Neural cell (in vitro differentiated cells): ENCODE results near the gene ANKFY1. TPM values are rescaled to one million over a fixed set of nuclear protein-coding genes. Genes with fewer than 3 reads are reported as not detected.

ENCODE experiments used
- H2AFZ ChIP-seq: fragments of 200-600, 300-800 bp; sonication (generic), shearing (Covaris generic); 2 replicates; pipeline ENCODE4 v1.6.0; 2014; ENCODE audit warnings: low read depth, mild to moderate bottlenecking, antibody characterized with exemption, low read length, moderate library complexity
- H3F3A ChIP-seq: fragments of 200-600 bp; shearing (Covaris generic); 2 replicates; pipeline ENCODE4 v1.6.1; 2016; ENCODE audit warnings: mild to moderate bottlenecking, moderate library complexity, mixed read lengths, antibody characterized with exemption, low read length; ENCODE audit not compliant: insufficient read depth, poor library complexity, severe bottlenecking
- H3K27ac ChIP-seq: fragments of 200-600, 300-800 bp; sonication (generic), shearing (Covaris generic); 2 replicates; pipeline ENCODE4 v1.5.1; 2014; ENCODE audit warnings: mild to moderate bottlenecking, low read length, moderate library complexity
- H3K27me3 ChIP-seq: fragments of 300-800, 200-600 bp; sonication (generic), shearing (Covaris generic); 2 replicates; pipeline ENCODE4 v1.6.0; 2014; ENCODE audit warnings: mild to moderate bottlenecking, low read depth, low read length, moderate library complexity; ENCODE audit not compliant: insufficient read depth
- H3K36me3 ChIP-seq: fragments of 300-800, 200-600 bp; sonication (generic), shearing (Covaris generic); 2 replicates; pipeline ENCODE4 v1.5.1; 2014; ENCODE audit warnings: mild to moderate bottlenecking, antibody characterized with exemption, low read length, moderate library complexity; ENCODE audit not compliant: insufficient read depth
- H3K4me2 ChIP-seq: fragments of 300-800, 200-600 bp; sonication (generic), shearing (Covaris generic); 2 replicates; pipeline ENCODE4 v1.6.0; 2014; ENCODE audit warnings: mild to moderate bottlenecking, low read length
- H3K4me3 ChIP-seq: fragments of 300-800, 200-600 bp; sonication (generic), shearing (Covaris generic); 2 replicates; pipeline ENCODE4 v1.5.1; 2014; ENCODE audit warnings: mild to moderate bottlenecking, low read length, moderate library complexity
- H3K79me2 ChIP-seq: fragments of 200-600 bp; shearing (Covaris generic); replicated peaks from 2 replicates; pipeline ENCODE4 v1.6.0; 2014; ENCODE audit warnings: mild to moderate bottlenecking, low read length, moderate library complexity; ENCODE audit not compliant: insufficient read depth
- H3K9ac ChIP-seq: fragments of 300-800, 200-600 bp; sonication (generic), shearing (Covaris generic); 2 replicates; pipeline ENCODE4 v1.6.1; 2016; ENCODE audit warnings: mild to moderate bottlenecking, low read length, mixed read lengths
- H3K9me2 ChIP-seq: fragments of 200-600 bp; shearing (Covaris generic); 2 replicates; pipeline ENCODE4 v1.6.1; 2016; ENCODE audit warnings: mild to moderate bottlenecking, low read length, mixed read lengths; ENCODE audit not compliant: insufficient read depth
- H3K9me3 ChIP-seq: fragments of 200-600, 300-800 bp; sonication (generic), shearing (Covaris generic); 2 replicates; pipeline ENCODE4 v1.6.1; 2016; ENCODE audit warnings: mild to moderate bottlenecking, mixed run types, low read length, moderate library complexity, mixed read lengths
- H4K20me1 ChIP-seq: fragments of 200-600 bp; shearing (Covaris generic); 2 replicates; pipeline ENCODE4 v1.6.1; 2016; ENCODE audit warnings: mild to moderate bottlenecking, mixed run types; ENCODE audit not compliant: insufficient read depth
- EP300 ChIP-seq: fragments of 450-650 bp; conservative IDR thresholded peaks from 2 replicates; pipeline ENCODE4 v1.6.1; 2014; ENCODE audit warnings: antibody characterized with exemption, mild to moderate bottlenecking, moderate library complexity; ENCODE audit not compliant: poor library complexity, severe bottlenecking
- EZH2 ChIP-seq: fragments of 200-600, 300-800 bp; shearing (Covaris generic), sonication (generic); IDR thresholded peaks from 2 replicates; pipeline ENCODE4 v1.6.1; 2014; ENCODE audit warnings: antibody characterized with exemption, low read length, borderline replicate concordance, mild to moderate bottlenecking; ENCODE audit not compliant: insufficient read depth, poor library complexity, severe bottlenecking
- MXI1 ChIP-seq: fragments of 450-650 bp; conservative IDR thresholded peaks from 2 replicates; pipeline ENCODE4 v1.6.1; 2014; ENCODE audit warnings: antibody characterized with exemption, mild to moderate bottlenecking; ENCODE audit not compliant: poor library complexity, severe bottlenecking
- POLR2AphosphoS5 ChIP-seq: IDR thresholded peaks from 2 replicates; pipeline ENCODE4 v1.6.1; 2012
- RAD21 ChIP-seq: fragments of 450-650 bp; conservative IDR thresholded peaks from 2 replicates; pipeline ENCODE4 v1.6.1; 2014; ENCODE audit warnings: antibody characterized with exemption, mild to moderate bottlenecking, moderate library complexity
- SMC3 ChIP-seq: fragments of 450-650 bp; conservative IDR thresholded peaks from 2 replicates; pipeline ENCODE4 v1.6.1; 2014; ENCODE audit warnings: antibody characterized with exemption, mild to moderate bottlenecking, moderate library complexity; ENCODE audit not compliant: poor library complexity
- TAF1 ChIP-seq: IDR thresholded peaks from 2 replicates; pipeline ENCODE4 v1.6.1; 2012; ENCODE audit warnings: low read depth
- polyA plus RNA-seq: library from polyadenylated mRNA; depleted of rRNA; stranded (reverse); fragments of >200 nt; gene quantifications from 2 replicates; pipeline ENCODE4 v1.2.3, GENCODE V29; 2014
- TF ChIP-seq, protein P1 (sequence below): fragments of 450-650 bp; IDR thresholded peaks from 2 replicates; pipeline ENCODE4 v1.5.1; 2014; ENCODE audit warnings: antibody characterized with exemption, mild to moderate bottlenecking, moderate library complexity; ENCODE audit not compliant: poor library complexity, severe bottlenecking
- TF ChIP-seq, protein P2 (sequence below): IDR thresholded peaks from 2 replicates; pipeline ENCODE4 v1.6.1; 2012; ENCODE audit warnings: borderline replicate concordance

ANKFY1 gene
- polyA plus RNA-seq, 1 donor from 2014 or later = 25.6 TPM

DNA sequence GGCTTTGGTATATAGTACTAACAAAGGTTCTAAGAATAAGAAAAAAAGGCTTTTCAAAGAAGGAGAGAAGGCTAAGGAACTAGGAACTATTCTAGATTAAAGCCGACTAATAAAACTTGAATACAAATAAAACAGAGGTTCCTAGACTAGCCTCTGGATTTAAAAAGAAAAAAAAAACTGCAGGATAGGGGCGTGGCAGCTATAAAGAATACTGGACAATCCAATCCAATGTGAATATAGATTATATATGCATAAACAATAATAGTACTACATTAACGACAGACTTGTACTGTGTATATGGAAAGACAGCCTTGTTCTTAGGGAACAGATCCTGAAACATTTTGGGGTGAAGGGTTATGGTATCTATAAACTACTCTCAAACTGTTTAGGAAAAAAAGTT, 23.9 kb upstream of the ANKFY1 start (continued):
- no peak for TF ChIP-seq SMC3

DNA sequence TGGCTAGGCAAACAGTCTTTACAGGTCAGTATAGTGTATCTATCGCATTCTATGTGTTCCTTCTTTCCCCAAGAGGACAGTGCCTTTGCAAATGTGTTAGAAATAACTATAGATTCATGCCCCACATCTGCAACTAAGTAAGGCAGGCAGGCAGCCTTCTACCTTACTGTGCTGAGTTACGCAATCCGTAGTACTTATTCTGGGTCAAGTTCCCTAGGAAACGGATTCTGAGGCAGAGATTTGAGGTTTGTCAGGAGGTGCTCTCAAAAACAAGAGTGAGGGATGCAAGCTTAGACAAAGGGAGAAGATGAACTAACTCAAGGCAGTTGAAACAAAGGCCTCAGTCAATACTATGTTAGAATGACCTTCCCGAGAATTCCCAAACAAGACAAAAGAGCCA, 12.7 kb upstream of the ANKFY1 start:
- H3K9me2 ChIP-seq = no peaks in the 10 kb centered on the region
- TF ChIP-seq TAF1 (no peak), MXI1 (no peak), EP300 (no peak), POLR2AphosphoS5 (no peak), EZH2 (no peak), RAD21 (no peak), SMC3 (no peak)
- TF ChIP-seq, protein P1, sequence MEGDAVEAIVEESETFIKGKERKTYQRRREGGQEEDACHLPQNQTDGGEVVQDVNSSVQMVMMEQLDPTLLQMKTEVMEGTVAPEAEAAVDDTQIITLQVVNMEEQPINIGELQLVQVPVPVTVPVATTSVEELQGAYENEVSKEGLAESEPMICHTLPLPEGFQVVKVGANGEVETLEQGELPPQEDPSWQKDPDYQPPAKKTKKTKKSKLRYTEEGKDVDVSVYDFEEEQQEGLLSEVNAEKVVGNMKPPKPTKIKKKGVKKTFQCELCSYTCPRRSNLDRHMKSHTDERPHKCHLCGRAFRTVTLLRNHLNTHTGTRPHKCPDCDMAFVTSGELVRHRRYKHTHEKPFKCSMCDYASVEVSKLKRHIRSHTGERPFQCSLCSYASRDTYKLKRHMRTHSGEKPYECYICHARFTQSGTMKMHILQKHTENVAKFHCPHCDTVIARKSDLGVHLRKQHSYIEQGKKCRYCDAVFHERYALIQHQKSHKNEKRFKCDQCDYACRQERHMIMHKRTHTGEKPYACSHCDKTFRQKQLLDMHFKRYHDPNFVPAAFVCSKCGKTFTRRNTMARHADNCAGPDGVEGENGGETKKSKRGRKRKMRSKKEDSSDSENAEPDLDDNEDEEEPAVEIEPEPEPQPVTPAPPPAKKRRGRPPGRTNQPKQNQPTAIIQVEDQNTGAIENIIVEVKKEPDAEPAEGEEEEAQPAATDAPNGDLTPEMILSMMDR = no peak
- TF ChIP-seq, protein P2, sequence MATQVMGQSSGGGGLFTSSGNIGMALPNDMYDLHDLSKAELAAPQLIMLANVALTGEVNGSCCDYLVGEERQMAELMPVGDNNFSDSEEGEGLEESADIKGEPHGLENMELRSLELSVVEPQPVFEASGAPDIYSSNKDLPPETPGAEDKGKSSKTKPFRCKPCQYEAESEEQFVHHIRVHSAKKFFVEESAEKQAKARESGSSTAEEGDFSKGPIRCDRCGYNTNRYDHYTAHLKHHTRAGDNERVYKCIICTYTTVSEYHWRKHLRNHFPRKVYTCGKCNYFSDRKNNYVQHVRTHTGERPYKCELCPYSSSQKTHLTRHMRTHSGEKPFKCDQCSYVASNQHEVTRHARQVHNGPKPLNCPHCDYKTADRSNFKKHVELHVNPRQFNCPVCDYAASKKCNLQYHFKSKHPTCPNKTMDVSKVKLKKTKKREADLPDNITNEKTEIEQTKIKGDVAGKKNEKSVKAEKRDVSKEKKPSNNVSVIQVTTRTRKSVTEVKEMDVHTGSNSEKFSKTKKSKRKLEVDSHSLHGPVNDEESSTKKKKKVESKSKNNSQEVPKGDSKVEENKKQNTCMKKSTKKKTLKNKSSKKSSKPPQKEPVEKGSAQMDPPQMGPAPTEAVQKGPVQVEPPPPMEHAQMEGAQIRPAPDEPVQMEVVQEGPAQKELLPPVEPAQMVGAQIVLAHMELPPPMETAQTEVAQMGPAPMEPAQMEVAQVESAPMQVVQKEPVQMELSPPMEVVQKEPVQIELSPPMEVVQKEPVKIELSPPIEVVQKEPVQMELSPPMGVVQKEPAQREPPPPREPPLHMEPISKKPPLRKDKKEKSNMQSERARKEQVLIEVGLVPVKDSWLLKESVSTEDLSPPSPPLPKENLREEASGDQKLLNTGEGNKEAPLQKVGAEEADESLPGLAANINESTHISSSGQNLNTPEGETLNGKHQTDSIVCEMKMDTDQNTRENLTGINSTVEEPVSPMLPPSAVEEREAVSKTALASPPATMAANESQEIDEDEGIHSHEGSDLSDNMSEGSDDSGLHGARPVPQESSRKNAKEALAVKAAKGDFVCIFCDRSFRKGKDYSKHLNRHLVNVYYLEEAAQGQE = no peak
- no peak overlapping the region for H3K9ac ChIP-seq
- no peaks in the 10 kb centered on the region for H3K36me3 ChIP-seq
- H3K9me3 ChIP-seq = no peaks in the 10 kb centered on the region
- no peak overlapping the region for H3K4me3 ChIP-seq
- no peaks in the 10 kb centered on the region for H3K79me2 ChIP-seq
- H3K4me2 ChIP-seq = no peak overlapping the region
- no peaks in the 10 kb centered on the region for H4K20me1 ChIP-seq
- no peak overlapping the region for H2AFZ ChIP-seq
- H3K27ac ChIP-seq = no peak overlapping the region
- no peaks in the 10 kb centered on the region for H3F3A ChIP-seq
- H3K27me3 ChIP-seq = no peaks in the 10 kb centered on the region

DNA sequence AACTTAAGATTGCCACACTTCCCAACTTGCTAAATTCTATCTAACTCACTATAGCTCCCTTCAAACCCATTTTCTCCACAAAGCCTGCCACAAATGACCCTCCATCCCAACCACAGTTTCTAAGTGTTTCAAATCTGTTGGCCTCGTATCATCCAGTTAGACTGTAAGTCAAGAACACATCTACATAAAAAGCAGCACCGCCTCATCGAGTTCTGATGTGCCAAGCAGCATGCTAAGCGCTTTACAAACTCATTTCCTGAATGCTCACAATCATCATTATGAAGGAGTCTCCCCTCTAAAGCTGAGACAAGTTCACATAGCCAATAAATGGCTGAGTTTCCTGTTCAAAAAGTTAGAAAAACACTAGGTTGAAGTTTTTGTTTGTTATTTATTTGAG, 9.2 kb upstream of the ANKFY1 start:
- Histone ChIP-seq H3K4me2 (no peak overlapping the region), H3K27me3 (no peaks in the 10 kb centered on the region), H3K36me3 (no peaks in the 10 kb centered on the region), H2AFZ (no peak overlapping the region), H3K9ac (no peak overlapping the region), H3K4me3 (no peak overlapping the region), H3K79me2 (no peaks in the 10 kb centered on the region), H3K9me2 (no peaks in the 10 kb centered on the region), H3F3A (no peaks in the 10 kb centered on the region), H3K9me3 (no peaks in the 10 kb centered on the region), H4K20me1 (no peaks in the 10 kb centered on the region), H3K27ac (no peak overlapping the region)
- TF ChIP-seq SMC3 (no peak), EP300 (no peak), TAF1 (no peak), MXI1 (no peak), POLR2AphosphoS5 (no peak), EZH2 (no peak), RAD21 (no peak)
- TF ChIP-seq, protein P1 = no peak
- TF ChIP-seq, protein P2 = no peak
